Epithelial cell of proximal tubule (primary cell): Measurements from ENCODE around the gene NFATC3. TPM values are rescaled to one million over a fixed set of nuclear protein-coding genes. Genes with fewer than 3 reads are reported as not detected.

ENCODE experiments used
- DNase-seq: peaks from one replicate; pipeline ENCODE4 v3.0.0-alpha.2; 2011; ENCODE audit warnings: low read depth
- H3K4me3 ChIP-seq: 2 replicates; pipeline ENCODE4 v1.5.1; 2011; ENCODE audit warnings: low read depth, mild to moderate bottlenecking, low read length
- CTCF ChIP-seq: conservative IDR thresholded peaks from 2 replicates; pipeline ENCODE4 v1.5.1; 2012; ENCODE audit warnings: low read depth, mild to moderate bottlenecking, low read length
- total RNA-seq: library from RNA; depleted of rRNA; stranded (reverse); fragments of >200 nt; gene quantifications from 2 replicates; pipeline ENCODE4 v1.2.3, GENCODE V29; 2015

The NFATC3 gene
- total RNA-seq, 1 donor from 2014 or later, result 24.7 TPM

GRCh38 chr16:68049449-68049848 is 35.7 kb upstream of the NFATC3 start:
- H3K4me3 ChIP-seq, result no peak overlapping the region
- no peak for TF ChIP-seq CTCF
- no peak for DNase-seq

DNA sequence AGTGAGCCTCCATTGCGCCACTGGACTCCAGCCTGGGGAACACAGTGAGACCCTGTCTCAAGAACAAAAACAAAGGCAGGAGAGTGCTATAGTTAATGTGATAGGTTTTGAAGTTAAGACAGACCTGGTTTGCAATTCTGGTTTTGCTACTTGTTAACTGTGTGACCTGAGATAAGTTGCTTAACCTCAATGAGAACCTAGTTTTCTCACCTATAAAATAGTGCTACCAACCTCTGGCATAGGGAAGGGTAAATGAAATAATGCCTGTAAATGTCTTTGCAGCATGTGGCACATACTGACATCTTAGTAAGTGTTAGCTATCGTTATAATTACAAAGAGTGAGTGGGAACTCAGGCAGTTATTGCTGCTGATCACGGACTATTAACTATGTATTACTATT is 29.8 kb upstream of the NFATC3 start:
- no peak for DNase-seq
- no peak for TF ChIP-seq CTCF
- no peak overlapping the region for H3K4me3 ChIP-seq

- H3K4me3 ChIP-seq, result no peak overlapping the region
- no peak for TF ChIP-seq CTCF
- no peak for DNase-seq
Measured at GRCh38 chr16:68059804-68060203, 25.4 kb upstream of the NFATC3 start.

GRCh38 chr16:68061396-68061795 is 23.8 kb upstream of the NFATC3 start:
- no peak overlapping the region for H3K4me3 ChIP-seq
- TF ChIP-seq CTCF, result no peak
- no peak for DNase-seq

GRCh38 chr16:68062910-68063393 is 22.2 kb upstream of the NFATC3 start:
- no peak overlapping the region for H3K4me3 ChIP-seq
- DNase-seq, result no peak
- no peak for TF ChIP-seq CTCF

DNA sequence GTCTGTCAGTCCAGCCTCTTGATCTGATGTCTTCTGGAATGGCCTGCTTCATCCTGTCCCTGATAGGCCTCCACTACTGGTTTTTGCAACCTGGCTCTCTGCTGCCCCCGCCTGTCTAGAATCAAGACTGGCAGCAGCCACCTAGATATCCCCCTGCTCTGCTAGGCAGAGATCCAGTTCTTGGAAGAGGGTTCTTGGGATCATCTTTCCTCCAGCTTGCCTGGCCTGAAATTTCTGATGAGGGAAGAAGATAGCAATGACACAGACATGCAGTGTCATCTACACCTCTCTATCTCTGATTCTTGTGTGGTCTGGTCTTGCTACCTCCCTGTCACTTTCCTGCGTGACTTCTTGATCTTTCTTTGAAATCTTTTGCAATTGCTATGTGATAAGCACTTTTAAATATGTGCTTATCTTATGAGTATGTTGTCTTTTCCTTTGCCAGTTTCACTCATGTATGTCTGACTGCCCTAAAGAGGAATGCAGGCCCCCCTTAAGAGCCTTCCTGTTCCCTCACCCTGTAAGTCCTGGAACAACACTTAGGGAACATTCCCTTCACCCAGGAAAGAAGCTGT is 20.3 kb upstream of the NFATC3 start:
- H3K4me3 ChIP-seq, result no peak overlapping the region
- TF ChIP-seq CTCF, result peak; percentile 89
- no peak for DNase-seq

DNA sequence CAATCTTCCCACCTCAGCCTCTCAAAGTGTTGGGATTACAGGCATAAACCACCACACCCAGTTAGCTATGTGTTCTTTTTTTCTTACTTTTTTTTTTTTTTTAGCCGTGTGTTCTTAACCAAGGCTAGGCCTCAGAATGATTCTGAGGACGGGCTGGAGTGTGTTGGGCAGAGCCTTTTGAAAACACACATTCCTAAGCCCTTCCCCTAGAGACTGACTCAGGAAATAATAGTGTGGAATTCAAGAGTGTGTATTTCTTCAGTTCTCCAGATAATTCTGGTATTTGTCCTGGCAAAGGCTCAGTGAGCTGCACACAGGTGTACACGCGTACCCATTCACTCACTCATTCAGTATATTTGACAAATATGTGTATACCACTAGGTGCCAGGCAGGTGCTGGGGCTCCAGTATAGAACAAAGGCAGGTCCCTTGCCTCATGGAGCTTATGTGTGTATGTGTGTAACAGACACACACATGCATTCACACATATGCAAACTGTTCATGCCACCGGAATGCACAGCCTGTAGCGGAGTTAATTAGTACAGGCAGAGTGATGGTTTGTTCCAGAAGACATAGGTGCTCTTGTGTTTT is 19.4 kb upstream of the NFATC3 start:
- H3K4me3 ChIP-seq, result no peak overlapping the region
- DNase-seq, result no peak
- TF ChIP-seq CTCF, result no peak
